Calu3 (cell line): ENCODE measurements around the gene SERPIND1. TPM values are rescaled to one million over a fixed set of nuclear protein-coding genes. Genes with fewer than 3 reads are reported as not detected.

Source experiments
- BruUV-seq: library from RNA; stranded (reverse); fragments of 400-500 nt; replicated peaks from 2 replicates; lab custom pipeline; 2021; lab: Mats Ljungman, UMichigan
- CTCF ChIA-PET: fragments of 300-600 bp; sonication (Branson Sonifier 250); formaldehyde crosslinking; loops from one replicate; lab custom pipeline; 2022; ENCODE audit warnings: antibody characterized with exemption; lab: Charles Lee
- DNase-seq: peaks from one replicate; pipeline ENCODE4 v3.0.0; 2022
- H3K27ac Mint-ChIP-seq: one replicate; pipeline ENCODE4 v1.8.0; 2022; ENCODE audit warnings: mixed read lengths; ENCODE audit not compliant: unreplicated experiment
- H3K27me3 Mint-ChIP-seq: one replicate; pipeline ENCODE4 v1.8.0; 2022; ENCODE audit warnings: mixed read lengths; ENCODE audit not compliant: unreplicated experiment
- H3K36me3 Mint-ChIP-seq: one replicate; pipeline ENCODE4 v1.8.0; 2022; ENCODE audit warnings: mild to moderate bottlenecking, moderate library complexity, mixed read lengths; ENCODE audit not compliant: insufficient read depth, unreplicated experiment
- H3K4me1 Mint-ChIP-seq: one replicate; pipeline ENCODE4 v1.8.0; 2022; ENCODE audit warnings: mild to moderate bottlenecking, low read depth, mixed read lengths; ENCODE audit not compliant: unreplicated experiment
- H3K4me3 Mint-ChIP-seq: one replicate; pipeline ENCODE4 v1.8.0; 2022; ENCODE audit warnings: mild to moderate bottlenecking, low read depth, moderate library complexity, mixed read lengths; ENCODE audit not compliant: unreplicated experiment
- H3K9me3 Mint-ChIP-seq: one replicate; pipeline ENCODE4 v1.8.0; 2022; ENCODE audit warnings: low read depth, mixed read lengths; ENCODE audit not compliant: unreplicated experiment
- intact Hi-C: fragments of 100-400 bp; cut with micrococcal nuclease; formaldehyde crosslinking; loops from one replicate; pipeline ENCODE4 v1.10.0; 2022; ENCODE audit not compliant: unreplicated experiment
- total RNA-seq: library from RNA; stranded (reverse); gene quantifications from 2 replicates; pipeline ENCODE4 v1.2.3, GENCODE V29; 2022
- TF ChIP-seq, protein P1 (sequence below): fragments of 200-600 bp; IDR thresholded peaks from one replicate; pipeline ENCODE4 v1.8.0; 2022; ENCODE audit warnings: antibody characterized with exemption; ENCODE audit not compliant: unreplicated experiment

SERPIND1 gene
- total RNA-seq, 1 experiment from 2014 or later = not detected

DNA sequence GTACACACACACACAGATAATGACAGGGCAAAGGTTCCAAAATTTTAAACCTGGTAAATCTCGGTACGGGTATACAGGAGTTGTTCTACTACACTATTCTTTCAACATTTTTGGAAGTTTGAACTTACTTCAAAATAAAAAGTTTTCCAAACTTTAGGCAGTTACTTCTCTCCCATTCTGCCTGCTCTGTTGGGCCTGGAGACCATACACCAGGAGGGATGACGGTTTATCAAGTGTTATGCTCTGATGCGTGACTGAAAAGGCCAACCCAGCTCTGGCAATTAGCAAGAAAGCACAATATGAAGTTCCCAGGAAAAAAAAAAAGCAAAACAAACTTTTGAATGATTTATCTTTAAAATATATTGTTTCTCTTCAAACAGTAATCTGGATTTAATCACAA, 969 bp downstream of the SERPIND1 start:
- CTCF ChIA-PET = no interaction called here
- Mint-ChIP-seq H3K36me3 (peaks cover 15% of the 10 kb centered on the region), H3K4me1 (peaks cover 16% of the 10 kb centered on the region), H3K27me3 (no peaks in the 10 kb centered on the region), H3K9me3 (no peaks in the 10 kb centered on the region), H3K27ac (no peak overlapping the region), H3K4me3 (no peak overlapping the region)
- DNase-seq = no peak
- no TSS peak for BruUV-seq
- TF ChIP-seq, protein P1, sequence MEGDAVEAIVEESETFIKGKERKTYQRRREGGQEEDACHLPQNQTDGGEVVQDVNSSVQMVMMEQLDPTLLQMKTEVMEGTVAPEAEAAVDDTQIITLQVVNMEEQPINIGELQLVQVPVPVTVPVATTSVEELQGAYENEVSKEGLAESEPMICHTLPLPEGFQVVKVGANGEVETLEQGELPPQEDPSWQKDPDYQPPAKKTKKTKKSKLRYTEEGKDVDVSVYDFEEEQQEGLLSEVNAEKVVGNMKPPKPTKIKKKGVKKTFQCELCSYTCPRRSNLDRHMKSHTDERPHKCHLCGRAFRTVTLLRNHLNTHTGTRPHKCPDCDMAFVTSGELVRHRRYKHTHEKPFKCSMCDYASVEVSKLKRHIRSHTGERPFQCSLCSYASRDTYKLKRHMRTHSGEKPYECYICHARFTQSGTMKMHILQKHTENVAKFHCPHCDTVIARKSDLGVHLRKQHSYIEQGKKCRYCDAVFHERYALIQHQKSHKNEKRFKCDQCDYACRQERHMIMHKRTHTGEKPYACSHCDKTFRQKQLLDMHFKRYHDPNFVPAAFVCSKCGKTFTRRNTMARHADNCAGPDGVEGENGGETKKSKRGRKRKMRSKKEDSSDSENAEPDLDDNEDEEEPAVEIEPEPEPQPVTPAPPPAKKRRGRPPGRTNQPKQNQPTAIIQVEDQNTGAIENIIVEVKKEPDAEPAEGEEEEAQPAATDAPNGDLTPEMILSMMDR = no peak
- intact Hi-C loops = no loop called here

DNA sequence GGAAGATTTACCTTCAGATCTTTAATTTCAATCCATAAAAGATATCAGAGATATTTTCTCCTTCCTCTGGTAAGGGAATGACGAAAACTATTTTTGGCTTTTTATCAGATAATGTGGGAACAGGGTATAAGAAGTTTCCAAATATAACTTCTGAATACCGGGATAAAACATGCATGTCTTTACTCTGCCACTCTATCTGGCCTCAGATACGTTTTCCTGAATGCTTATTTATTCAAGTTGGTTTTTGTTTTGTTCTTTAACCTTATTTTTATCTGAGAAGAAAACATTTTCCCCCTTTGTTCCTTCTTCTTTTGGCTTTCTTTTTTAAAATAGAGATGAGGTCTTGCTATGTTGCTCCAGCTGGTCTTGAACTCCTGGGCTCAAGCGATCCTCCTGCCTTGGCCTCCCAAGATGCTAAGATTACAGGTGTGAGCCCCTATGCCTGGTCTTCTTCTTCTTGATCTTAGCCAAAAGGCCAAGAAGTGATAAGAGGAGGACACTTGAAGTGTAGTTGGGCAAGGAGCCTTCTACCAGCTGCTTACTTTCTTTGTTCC, 1.5 kb downstream of the SERPIND1 start:
- CTCF ChIA-PET = no interaction called here
- no peak overlapping the region for H3K27ac Mint-ChIP-seq
- peaks cover 16% of the 10 kb centered on the region for H3K4me1 Mint-ChIP-seq
- no TSS peak for BruUV-seq
- no peak for DNase-seq
- H3K36me3 Mint-ChIP-seq = peaks cover 15% of the 10 kb centered on the region
- TF ChIP-seq, protein P1 = no peak
- no peaks in the 10 kb centered on the region for H3K9me3 Mint-ChIP-seq
- intact Hi-C loops = no loop called here
- no peaks in the 10 kb centered on the region for H3K27me3 Mint-ChIP-seq
- H3K4me3 Mint-ChIP-seq = no peak overlapping the region

- DNase-seq = no peak
- Mint-ChIP-seq H3K9me3 (no peaks in the 10 kb centered on the region), H3K36me3 (peaks cover 10% of the 10 kb centered on the region), H3K4me3 (no peak overlapping the region), H3K27me3 (no peaks in the 10 kb centered on the region), H3K27ac (no peak overlapping the region), H3K4me1 (peaks cover 16% of the 10 kb centered on the region)
- TF ChIP-seq, protein P1 = no peak
- CTCF ChIA-PET = interaction anchor here (0.5 to 1.1 kb wide), 4 partner anchors 18 to 109 kb away, joined by 3 to 7 read pairs (median 4); no protein-coding TSS in a partner anchor
- no TSS peak for BruUV-seq
- intact Hi-C loops = no loop called here
These were observed 2.9 kb downstream of the SERPIND1 start for GRCh38 chr22:20776624-20777405.

- H3K4me3 Mint-ChIP-seq = no peak overlapping the region
- peaks cover 10% of the 10 kb centered on the region for H3K36me3 Mint-ChIP-seq
- no peaks in the 10 kb centered on the region for H3K9me3 Mint-ChIP-seq
- intact Hi-C loops = no loop called here
- DNase-seq = peak; percentile 36
- no peak overlapping the region for H3K27ac Mint-ChIP-seq
- H3K27me3 Mint-ChIP-seq = no peaks in the 10 kb centered on the region
- no TSS peak for BruUV-seq
- CTCF ChIA-PET = interaction anchor here (0.5 to 1.1 kb wide), 7 partner anchors 19 to 108 kb away, joined by 3 to 7 read pairs (median 4); no protein-coding TSS in a partner anchor
- TF ChIP-seq, protein P1 = no peak
- peaks cover 16% of the 10 kb centered on the region for H3K4me1 Mint-ChIP-seq
These were observed 3.7 kb downstream of the SERPIND1 start for GRCh38 chr22:20777420-20778177.
